ENCODE measurements around the gene LRP1B.

LRP1B gene

DNA sequence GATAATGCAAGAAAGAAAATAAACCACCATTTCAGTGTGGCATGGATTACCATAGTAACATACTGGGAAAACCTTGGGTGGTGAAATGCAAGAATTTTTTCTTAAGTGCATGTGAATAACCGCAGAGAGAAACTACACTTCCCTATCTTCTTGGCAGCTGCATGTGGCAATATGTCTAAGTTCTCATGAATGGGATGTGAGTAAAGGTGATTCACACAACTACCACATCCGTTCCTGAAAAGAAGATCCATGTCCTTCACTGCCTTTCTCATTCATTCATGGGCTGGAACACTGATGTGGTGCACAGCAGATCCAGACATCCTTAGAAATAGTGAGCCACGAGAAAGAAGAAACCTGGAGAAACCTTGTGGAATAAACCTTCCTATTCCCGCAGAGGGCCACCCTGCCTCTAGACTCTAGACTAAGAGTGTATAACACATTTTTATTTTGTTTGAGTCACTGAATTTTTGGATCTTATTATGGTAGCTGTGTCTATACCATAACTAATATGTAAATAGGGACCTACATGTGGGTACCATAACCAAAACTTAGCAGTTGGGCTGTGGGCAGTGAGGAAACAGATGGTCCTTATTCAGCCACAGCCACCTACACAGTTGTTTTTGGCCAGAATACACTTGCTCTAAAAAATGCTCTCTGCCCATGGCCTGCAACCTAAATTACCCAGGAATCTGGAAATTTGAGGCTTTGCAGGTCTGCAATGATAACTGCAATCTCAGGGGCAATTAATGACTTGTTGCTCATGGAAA, 573.3 kb downstream of the LRP1B start:
- DNase-seq, result no peak

DNA sequence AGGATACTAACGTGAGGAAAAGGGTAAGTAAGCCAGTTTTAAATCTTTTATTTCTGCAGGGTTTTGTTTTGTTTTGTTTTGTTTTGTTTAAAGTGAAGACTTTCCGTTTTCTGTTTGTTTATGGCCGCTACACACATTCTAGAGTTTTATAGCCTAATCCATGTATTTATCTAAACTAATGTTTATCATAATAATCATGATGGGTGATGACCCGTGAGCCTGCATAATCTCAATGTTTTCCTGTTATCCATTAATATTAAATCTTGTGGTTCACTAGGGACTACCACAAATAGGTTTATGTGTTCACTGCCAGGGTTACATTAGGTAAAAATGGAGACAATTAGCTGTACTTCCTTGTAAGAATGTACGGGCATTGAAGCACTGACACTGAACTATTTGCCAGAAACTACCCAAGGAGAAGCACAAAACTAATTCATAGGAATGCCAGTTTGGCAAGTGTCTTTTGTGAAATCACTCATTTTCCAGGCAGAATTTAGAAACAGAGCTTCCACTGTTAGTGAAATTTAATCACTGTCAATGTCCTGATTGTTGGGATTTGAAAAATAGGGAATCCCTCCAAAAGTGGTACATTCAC, 574.8 kb downstream of the LRP1B start:
- DNase-seq, result no peak

DNA sequence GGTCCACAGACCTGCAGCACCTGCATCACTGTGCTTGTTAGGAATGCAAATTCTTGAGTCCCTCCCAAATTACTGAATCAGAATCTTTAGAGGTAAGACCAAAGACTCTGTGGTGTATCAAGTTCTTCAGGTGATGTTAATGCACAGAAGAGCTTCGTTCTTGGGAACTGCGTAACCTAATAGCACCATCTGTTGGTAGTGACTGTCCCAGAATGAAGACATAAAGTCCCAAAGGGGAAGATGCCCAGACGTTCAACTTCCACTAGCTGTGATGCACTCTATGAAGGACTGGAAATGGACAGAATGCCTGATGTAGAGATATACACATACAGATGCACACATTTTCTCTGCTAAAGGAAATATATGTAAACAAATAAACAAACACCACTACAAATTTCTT, 576.0 kb downstream of the LRP1B start:
- DNase-seq, result peak; percentile 23

DNA sequence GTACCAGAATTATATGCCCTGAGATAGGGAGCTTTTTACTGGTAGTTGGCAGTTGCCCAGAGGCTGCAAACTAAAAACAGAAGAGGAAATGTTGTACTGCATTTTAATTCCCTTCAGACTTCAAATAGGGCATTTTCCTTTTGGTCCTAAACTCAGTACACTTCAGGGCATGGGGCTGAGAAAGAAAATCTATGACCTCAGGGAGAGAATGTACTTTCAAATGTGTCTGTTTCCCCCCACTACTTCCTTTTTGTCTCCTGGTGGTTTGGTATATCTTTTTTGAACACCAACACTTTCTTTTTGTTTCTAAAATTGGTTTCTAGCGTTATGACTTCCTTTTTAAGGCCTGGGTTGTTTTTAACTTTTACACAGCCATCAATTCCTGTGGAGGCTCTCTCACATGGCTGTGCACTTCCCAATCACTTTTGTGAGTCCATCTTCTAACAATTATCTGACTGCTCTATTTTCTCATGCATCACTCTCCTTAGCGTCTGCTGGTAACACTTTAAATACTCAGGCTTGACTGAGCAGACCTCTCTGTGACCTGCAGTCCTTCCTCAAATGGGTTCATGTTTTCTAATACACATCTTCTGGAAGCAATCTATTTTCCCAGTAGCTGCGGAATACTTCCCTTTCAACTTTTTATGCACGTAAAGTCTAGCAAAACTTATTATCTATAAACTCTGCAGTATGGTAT, 596.0 kb downstream of the LRP1B start:
- no peak for DNase-seq

DNA sequence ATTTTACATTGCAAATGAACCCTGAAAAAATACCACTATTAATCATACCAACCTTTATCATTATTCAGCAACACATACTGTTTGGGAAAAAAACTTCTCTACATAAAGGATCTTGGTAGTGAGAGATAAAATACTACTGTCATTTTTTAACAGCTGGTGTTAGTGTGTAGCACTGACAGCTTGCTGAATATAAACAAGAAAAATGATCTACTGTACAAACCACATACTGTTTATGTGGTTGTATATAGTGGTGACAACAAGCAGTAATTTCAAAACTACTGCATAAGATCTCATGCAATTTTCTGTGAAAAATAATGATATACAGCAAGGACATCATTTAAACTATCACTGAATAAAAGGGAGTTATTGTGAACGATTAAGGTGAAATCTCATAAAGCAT, 601.2 kb downstream of the LRP1B start:
- no peak for DNase-seq

DNA sequence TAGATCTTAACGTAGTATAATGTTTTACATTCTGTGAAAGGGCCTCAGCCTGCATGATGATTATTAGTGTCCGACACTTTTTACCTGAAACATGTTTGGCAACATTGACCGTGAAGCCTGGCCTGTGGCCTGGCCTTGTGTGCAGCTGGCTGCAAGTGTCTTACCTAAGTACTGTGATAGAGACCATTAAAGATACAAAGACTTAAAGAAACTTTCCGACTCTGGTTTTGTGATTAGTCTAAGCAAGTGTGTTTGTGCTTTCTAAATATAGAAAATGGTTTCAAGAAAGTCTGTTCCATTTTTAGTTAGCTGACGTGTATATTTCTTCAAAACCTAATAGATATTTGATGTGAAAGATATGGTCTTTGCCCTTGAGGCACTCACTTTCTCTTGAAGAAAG, 601.8 kb downstream of the LRP1B start:
- no peak for DNase-seq

DNA sequence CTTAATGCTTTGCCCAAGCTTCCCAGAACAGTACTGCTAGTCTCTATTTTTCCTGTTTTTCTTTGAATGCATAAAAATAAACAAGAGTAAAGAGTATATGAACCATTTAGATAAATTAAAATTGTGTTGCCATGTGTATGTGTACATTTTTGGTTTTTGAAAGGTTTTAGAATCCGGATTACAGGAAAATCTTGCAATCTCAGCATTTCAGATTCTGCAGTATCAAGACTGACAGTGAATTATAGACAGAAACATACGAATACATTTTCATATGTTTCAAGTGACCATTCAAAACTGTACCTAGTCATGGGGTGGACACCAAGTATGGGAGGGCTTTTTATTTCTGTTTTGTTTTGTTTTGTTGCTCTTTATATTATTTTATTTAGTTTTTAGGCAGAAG, 604.1 kb downstream of the LRP1B start:
- no peak for DNase-seq

DNA sequence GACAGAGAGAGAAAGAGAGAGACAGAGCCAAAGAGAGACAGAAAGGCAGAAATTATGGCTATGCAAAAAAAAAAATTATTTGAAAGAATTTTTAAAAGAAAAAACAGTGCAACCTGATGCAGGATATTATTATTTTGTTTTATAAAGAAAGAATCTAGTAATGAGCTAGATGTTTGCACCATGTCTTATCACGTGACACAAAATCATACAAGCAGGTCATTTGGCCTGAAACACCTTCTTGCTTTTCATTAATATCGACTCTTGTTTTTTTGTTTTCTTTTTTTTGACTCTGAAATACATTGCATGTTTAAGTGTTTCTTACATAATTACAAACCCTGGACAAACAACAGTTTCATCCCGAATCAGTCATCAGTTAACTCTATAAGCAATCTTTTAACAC, 606.0 kb downstream of the LRP1B start:
- no peak for DNase-seq

DNA sequence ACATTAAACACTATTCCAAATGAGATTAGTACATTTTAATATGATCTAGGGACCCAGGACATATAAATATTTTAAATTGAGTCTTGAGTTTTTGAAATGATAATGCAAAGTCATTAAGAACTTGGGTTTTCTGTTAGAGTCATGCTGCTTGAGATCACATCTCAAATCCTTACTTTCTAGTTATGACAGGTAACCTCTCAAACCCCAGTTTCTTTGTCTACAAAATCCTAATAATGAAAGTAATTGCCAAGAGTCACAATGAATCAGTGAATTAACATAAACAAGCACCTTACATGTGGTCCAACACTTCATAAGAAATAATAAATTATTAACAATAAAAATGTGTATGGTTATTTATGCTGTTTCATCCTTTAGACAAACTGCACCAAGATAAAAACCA, 607.6 kb downstream of the LRP1B start:
- DNase-seq, result no peak

DNA sequence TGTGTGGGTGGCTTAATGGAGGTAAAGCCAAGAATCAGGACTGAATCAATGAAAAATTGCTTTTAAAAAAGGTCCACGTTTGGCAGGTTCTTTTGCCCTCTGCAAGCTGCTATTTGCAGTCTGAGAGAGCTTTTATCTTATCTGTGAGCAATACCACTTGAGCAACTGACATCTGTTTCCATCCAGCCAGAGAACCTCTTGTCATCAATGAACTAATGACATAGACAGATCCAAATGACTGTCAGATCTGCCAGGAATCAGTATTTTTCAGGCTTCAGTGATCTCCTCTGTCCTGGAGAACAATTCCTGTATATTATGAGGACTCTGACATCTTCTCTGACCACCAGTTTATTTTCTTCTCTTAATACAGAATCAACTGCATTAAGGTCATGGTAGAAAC, 608.1 kb downstream of the LRP1B start:
- no peak for DNase-seq

DNA sequence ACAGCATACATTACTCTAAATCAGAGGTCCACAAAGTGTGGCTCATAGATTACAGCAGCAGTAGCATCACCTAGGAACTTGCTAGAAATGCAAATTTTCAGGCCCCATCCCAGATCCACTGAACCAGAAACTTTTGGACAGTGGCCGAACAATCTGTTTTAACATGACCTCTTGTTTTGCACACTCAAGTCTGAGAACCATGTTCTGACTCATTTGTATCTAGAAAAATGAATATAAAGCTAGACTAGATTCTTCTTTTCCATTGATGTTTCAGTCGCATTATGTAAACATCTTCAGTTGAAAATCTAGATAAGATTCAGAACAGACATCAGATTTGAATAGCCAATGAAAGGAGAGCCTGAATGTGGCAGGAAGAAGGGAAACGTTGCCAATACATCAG, 608.8 kb downstream of the LRP1B start:
- no peak for DNase-seq

DNA sequence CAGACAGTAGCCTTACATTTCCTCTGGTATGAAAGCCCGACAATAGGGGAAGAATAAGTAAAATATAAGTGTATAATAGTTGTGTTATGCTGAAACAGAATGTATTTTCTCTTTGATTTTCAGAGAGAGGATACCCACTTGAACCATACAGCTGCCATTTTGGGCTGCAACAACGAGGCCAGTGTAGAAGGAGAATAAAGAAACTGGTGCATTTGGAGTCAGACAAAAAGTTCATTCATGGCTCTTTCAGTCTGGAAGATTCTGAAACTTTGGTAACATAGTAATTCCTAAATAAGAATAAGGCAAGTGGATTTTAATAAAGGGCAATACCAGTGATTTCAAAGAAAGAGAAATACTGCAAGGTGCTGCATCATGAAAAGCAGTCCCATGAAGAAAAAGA, 610.9 kb downstream of the LRP1B start:
- DNase-seq, result no peak

DNA sequence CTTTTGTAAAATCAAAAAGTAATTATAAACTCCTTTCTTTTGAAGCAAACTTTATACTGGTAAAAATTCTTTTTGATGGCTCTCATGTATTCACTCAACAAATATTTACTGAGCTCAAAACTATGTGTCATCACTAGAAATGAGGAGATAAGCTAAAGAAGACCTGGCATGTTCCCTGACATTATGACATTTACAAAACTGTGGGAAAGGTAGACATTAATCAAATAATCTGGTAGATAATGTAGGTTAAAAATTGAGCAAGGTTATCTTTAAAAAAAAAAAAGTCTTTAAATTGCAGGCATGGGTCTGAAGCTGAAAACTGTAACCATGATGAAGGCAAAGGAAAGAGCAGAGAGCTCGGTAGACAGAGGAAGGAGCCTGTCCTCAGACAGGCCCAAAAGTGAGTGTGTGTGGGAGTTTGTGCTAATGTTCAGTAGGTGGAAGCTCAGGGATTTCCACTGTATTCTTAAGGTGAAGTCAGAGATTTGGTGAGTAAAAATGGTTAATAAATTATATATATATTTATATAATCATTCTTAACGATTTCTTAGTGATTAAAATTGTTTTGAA, 612.9 kb downstream of the LRP1B start:
- no peak for DNase-seq

DNA sequence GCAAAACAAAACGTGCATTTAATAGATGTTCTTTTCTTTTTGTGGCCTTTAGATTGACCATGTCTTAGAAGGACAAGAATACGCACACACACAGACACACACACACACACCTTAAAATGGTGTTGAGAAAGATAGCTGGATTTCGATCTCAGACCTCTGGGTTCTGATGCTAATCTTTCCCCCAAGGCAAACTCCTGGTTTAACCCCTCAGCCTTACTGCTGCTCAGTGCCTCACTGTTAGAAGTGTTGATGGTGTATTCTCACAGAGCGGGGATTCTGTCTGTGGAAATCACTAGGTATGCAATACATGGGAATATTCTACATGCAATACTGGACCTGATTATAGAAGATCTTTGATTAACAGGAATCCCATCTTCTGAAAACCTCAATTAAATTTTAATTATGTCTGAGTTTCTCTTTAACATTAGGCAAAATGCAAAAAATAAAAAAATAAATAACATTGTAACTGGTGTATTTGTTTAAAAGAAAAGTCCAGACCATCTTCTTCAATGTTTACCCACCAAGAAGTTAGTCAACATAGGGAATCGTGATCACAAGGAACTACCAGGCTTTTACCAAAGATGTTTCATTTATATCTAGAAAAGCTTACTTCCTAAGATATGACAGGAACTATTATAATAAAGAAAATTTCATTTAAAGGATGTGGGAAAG, 613.5 kb downstream of the LRP1B start:
- no peak for DNase-seq

DNA sequence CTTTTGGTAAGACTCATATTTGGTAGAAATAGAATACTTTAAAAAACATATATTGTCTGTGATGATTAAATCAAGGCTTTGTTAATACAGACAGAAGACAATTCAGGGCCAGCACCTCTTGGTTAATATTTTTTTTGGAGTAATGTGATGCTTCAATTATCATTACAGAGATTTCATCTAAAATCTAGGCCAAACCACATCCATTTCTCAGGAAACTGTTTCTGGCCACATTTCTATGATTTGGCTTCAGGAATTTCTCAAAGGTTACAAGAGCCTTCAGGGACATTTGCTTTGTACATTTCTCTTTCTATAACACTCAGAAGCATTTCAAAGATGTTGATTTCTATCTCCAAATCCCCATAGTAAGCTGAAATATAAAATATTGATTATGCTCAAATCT, 614.9 kb downstream of the LRP1B start:
- DNase-seq, result no peak

DNA sequence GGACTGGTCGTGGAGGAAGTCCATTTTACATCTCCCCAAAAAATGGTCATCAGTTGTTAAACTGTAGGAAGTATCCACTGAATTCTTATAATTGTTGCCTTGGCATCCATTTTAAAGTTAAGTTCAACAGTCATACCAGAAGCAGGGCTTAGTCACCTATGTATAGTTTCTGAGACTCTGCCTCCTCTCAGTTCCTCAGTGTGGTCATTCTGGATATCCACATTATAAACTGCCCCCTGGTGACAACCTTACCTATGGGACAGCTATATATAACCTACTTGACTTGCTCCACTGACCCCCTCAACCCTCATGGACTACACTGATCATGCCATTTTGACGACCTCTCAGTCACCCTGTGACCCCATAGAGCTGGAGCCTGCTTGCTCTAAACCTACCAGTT, 617.0 kb downstream of the LRP1B start:
- no peak for DNase-seq

DNA sequence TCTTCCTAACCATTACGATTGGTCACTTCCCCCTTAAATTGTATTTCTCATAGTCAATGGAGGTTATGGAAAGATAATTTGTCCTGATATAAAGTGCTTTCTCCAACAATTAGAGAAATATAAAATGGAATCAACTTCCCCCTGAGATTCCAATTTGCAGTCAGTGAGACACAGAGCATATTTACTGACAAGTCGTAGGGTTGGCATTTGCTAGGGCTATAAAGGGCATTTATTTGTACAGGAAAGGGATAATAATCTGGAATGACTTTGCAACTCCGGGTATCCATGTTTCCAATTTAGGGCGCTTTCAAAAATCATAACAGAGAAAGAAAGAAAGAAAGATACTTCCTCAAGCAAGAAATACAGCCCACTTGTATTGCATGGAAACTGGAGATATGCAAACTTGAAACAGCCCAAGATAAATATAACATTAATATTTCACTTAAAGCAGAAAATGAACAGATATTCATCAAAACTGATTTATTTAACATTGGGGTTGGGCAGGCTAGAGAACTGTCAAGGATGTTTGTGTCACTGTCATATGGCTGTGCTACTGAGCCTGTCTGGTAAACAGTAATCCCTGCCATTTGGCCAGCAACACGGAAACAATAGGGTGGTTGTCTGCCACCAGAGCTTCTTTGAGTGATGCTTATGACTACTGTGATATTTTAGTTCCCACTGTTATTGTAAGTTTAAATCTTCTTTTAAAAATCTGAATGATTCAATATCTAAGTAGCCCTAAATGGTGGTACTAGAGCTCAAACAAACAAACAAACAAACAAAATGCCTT, 621.8 kb downstream of the LRP1B start:
- no peak for DNase-seq

DNA sequence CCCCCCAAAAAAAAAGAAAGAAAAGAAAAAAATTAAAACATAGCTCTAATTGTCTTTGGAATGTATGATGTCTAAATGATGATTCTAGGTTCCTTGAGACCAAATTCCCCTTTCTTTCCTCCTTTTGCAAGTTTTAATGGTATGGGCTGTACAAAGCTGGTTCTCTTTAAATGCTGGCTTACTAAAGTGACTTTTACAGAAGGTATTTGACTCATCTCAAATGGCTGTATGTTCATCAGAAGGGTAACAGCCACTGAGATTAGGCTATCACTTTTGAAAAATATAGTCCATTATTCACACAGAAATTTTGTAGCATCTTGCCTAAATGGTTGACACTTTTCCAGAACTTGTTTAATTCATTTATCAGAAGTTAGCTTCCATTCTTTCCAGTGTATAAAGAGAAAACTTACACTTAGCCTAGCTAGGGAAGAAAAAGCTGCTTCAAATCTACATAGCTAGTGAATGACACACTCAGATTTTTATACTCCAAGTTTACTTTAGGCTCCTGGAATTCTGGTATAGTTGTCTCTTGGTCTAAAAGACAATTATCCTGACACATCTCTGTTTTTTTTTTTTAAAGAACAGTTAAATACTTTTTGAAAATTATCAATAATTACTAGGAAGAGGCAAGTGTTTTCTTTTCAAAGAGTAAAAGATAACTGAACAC, 622.6 kb downstream of the LRP1B start:
- DNase-seq, result no peak

DNA sequence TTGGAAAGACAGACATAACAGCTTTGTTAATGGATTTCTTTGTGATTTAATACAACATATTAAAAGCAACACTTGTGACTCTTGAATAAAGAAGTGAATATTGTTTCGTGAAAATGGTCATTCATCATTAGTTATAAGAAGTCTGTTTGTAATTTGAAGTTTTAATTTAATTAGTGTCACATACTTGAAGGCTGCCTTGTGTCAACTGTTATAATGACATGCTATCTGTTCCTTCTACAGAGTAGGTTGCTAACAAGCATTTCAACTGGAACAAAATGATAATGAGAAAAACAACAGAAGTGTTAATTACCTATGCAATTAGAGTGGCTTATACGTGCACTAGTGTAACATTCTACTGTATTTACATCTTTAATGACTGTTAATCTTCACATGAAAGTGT, 624.7 kb downstream of the LRP1B start:
- no peak for DNase-seq

DNA sequence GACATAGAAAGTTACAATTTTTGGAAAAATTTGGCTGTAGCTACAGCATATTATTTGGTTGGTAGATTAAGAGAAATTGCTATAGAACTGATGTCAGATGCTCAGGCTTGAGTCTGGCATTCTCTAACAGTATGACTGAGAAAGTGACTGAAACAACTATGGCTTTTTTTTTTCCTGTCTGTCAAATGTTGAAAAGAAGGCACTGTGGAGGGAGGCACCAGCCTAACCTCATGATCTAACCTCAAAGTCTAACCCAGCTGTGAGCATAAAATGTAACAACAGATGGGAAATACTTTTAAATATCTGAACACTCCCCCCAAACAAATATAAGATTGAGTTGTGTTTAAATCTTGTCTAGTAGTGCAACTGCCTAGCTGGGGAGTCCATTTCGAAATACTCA, 629.1 kb downstream of the LRP1B start:
- DNase-seq, result no peak

DNA sequence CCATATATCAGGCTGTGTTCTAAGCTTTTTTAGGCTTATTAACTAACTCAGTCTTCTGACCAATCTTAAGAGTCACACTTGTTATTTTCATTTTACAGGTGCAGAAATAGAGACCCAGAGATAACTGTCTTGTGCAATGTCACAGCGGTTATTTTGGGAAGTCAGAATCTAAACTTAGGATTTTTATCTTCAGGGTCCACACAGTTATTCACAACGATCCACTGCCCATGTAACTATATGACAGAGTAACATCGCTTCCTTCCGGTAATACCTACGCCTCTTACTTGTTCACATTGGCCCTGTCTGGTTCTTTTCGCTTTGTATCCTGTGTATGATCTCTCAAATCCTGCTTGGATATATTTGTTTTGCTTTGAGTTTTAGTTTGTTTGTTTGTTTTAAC, 631.7 kb downstream of the LRP1B start:
- DNase-seq, result no peak

DNA sequence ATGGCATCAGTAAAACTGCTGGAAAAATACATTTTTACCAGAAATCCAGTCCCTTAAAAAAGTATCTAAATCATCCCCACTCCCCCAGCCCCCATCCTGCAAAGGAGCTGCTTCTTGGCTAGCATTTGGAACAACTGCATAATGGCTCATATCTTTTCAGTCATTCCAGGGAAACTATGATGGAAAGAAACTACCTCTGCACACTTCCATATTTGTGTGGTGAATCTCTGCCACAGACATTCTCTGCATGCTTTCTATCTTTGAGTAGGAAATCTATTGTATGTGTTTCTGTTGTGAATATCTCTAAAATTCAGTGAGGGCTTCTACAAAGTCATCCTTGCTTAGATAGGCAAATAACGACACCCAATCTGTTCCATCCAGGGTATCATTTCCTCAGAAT, 632.3 kb downstream of the LRP1B start:
- no peak for DNase-seq

All from NCI-H1436 (cell line).